Measurements from ENCODE around the gene MEGF6.

DNA sequence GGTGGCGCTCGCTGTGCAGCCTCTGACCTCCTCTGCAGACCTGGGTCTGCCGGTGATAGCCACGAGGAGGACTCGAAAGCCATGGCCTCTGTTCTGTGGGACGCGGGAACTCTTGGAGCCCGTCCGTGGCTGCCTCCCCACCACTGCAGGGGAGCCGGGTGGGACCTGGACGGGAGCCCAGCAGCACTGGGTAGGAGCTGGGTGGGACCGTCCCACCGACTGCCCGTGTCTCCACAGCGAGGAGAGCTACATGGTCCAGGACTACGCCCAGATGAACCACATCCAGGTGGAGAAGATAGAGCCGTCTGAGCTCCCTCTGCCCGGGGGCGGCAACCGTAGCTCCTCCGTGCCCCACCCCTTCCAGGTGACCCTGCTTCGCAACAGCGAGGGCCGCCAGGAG is 133.1 kb downstream of the MEGF6 start:
- TF ChIP-seq, protein P1, sequence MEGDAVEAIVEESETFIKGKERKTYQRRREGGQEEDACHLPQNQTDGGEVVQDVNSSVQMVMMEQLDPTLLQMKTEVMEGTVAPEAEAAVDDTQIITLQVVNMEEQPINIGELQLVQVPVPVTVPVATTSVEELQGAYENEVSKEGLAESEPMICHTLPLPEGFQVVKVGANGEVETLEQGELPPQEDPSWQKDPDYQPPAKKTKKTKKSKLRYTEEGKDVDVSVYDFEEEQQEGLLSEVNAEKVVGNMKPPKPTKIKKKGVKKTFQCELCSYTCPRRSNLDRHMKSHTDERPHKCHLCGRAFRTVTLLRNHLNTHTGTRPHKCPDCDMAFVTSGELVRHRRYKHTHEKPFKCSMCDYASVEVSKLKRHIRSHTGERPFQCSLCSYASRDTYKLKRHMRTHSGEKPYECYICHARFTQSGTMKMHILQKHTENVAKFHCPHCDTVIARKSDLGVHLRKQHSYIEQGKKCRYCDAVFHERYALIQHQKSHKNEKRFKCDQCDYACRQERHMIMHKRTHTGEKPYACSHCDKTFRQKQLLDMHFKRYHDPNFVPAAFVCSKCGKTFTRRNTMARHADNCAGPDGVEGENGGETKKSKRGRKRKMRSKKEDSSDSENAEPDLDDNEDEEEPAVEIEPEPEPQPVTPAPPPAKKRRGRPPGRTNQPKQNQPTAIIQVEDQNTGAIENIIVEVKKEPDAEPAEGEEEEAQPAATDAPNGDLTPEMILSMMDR (IDR thresholded peaks at IDR 0.05) = no peak
- TF ChIP-seq POLR2A (IDR thresholded peaks at IDR 0.05) = no peak

Measured in adrenal gland (tissue), 5 donors.